Liver (tissue), 3 donors: Measurements from ENCODE around the gene LAMB1.

ENCODE experiments used
- ATF3 ChIP-seq: IDR thresholded peaks from 2 replicates; pipeline ENCODE4 v1.6.1; 2016; ENCODE audit warnings: antibody characterized with exemption
- CTCF ChIP-seq: fragments of 150-350 bp; IDR thresholded peaks from 2 replicates; pipeline ENCODE4 v1.5.1; 2017; ENCODE audit warnings: improper control_type of control experiment, low read depth, low read length; ENCODE audit not compliant: missing input control
- FOXA1 ChIP-seq: IDR thresholded peaks from 2 replicates; pipeline ENCODE4 v1.6.1; 2016; ENCODE audit warnings: antibody characterized with exemption
- GABPA ChIP-seq, 2 donors: IDR thresholded peaks in 1 of 2; conservative IDR thresholded peaks in 1 of 2; 2 replicates each; pipeline ENCODE4 v1.6.1; 2016; ENCODE audit warnings: antibody characterized with exemption in 2 of 2, mild to moderate bottlenecking in 1 of 2, moderate library complexity in 1 of 2
- JUND ChIP-seq, 2 donors: IDR thresholded peaks; 2 replicates each; pipeline ENCODE4 v1.6.1; 2016; ENCODE audit warnings: antibody characterized with exemption in 2 of 2
- MAX ChIP-seq: IDR thresholded peaks from 2 replicates; pipeline ENCODE4 v1.6.1; 2016; ENCODE audit warnings: antibody characterized with exemption
- RAD21 ChIP-seq, 2 donors: IDR thresholded peaks; 2 replicates each; pipeline ENCODE4 v1.6.1; 2016; ENCODE audit warnings: antibody characterized with exemption in 2 of 2, mild to moderate bottlenecking in 2 of 2
- REST ChIP-seq: IDR thresholded peaks from 2 replicates; pipeline ENCODE4 v1.6.1; 2016; ENCODE audit warnings: antibody characterized with exemption, mild to moderate bottlenecking
- RXRA ChIP-seq, 2 donors: IDR thresholded peaks; 2 replicates each; pipeline ENCODE4 v1.6.1; 2017 to 2018; ENCODE audit warnings: antibody characterized with exemption in 2 of 2, mild to moderate bottlenecking in 1 of 2
- SP1 ChIP-seq: IDR thresholded peaks from 2 replicates; pipeline ENCODE4 v1.6.1; 2018; ENCODE audit warnings: antibody characterized with exemption, mild to moderate bottlenecking
- TAF1 ChIP-seq: conservative IDR thresholded peaks from 2 replicates; pipeline ENCODE4 v1.6.1; 2016; ENCODE audit warnings: antibody characterized with exemption, mild to moderate bottlenecking
- YY1 ChIP-seq: IDR thresholded peaks from 2 replicates; pipeline ENCODE4 v1.6.1; 2016; ENCODE audit warnings: antibody characterized with exemption, mild to moderate bottlenecking
- donor health status: healthy.
- donor health status: healthy.

- TF ChIP-seq CTCF: no peak
- no peak for TF ChIP-seq REST
- TF ChIP-seq GABPA (IDR thresholded peaks at IDR 0.05 in 1 of 2, conservative IDR thresholded peaks at IDR 0.05 in 1 of 2): no peak
- no peak for TF ChIP-seq RAD21 (IDR thresholded peaks at IDR 0.05)
- no peak for TF ChIP-seq MAX
- TF ChIP-seq RXRA (IDR thresholded peaks at IDR 0.05): no peak
- TF ChIP-seq TAF1: no peak
- TF ChIP-seq SP1: no peak
- no peak for TF ChIP-seq FOXA1
- no peak for TF ChIP-seq JUND (IDR thresholded peaks at IDR 0.05)
- TF ChIP-seq ATF3: no peak
- TF ChIP-seq YY1: no peak
These were observed 47.6 kb downstream of the LAMB1 start for GRCh38 chr7:107955394-107955793.
